Uterus (tissue), 4 donors: Measurements from ENCODE around the gene HEMK1. TPM values are rescaled to one million over a fixed set of nuclear protein-coding genes. Genes with fewer than 3 reads are reported as not detected.

Source experiments
- DNase-seq, 2 donors: peaks; one replicate each; pipeline ENCODE4 v3.0.0-alpha.2; 2019 to 2020
- H3K27ac ChIP-seq, 2 donors: fragments of 200-600 bp; sonication (generic); 1 replicate in 1 of 2; 2 replicates in 1 of 2; pipeline ENCODE4 v1.5.1; 2016 to 2018
- H3K27me3 ChIP-seq, 2 donors: fragments of 200-600 bp; sonication (generic); one replicate each; pipeline ENCODE4 v1.5.1; 2018 to 2019; ENCODE audit warnings: control low read depth in 1 of 2
- H3K36me3 ChIP-seq, 2 donors: fragments of 200-600 bp; sonication (generic); one replicate each; pipeline ENCODE4 v1.5.1; 2019; ENCODE audit warnings: control low read depth in 1 of 2
- H3K4me1 ChIP-seq, 2 donors: fragments of 200-600 bp; sonication (generic); one replicate each; pipeline ENCODE4 v1.5.1; 2018 to 2019; ENCODE audit warnings: control low read depth in 1 of 2
- H3K4me3 ChIP-seq, 2 donors: fragments of 200-600 bp; sonication (generic); 1 replicate in 1 of 2; 2 replicates in 1 of 2; pipeline ENCODE4 v1.5.1; 2018 to 2019; ENCODE audit warnings: mild to moderate bottlenecking in 1 of 2
- H3K9me3 ChIP-seq, 2 donors: fragments of 200-600 bp; sonication (generic); one replicate each; pipeline ENCODE4 v1.5.1; 2019; ENCODE audit warnings: control low read depth in 1 of 2
- POLR2A ChIP-seq, 2 donors: fragments of 450-650 bp; IDR thresholded peaks; one replicate each; pipeline ENCODE4 v1.6.1; 2016; ENCODE audit warnings: antibody characterized with exemption in 2 of 2, mild to moderate bottlenecking in 1 of 2, moderate library complexity in 1 of 2
- intact Hi-C: fragments of 100-400 bp; cut with DNase I; formaldehyde crosslinking; loops from one replicate; pipeline ENCODE4 v1.15.1; 2023; ENCODE audit warnings: low total_unique reads
- total RNA-seq, 4 donors: library from RNA; depleted of rRNA in 3 of 4; stranded (reverse); fragments of >200 nt in 3 of 4; gene quantifications; one replicate each; pipeline versions ENCODE4 v1.1.0 to v1.2.4, GENCODE V29; 2014 to 2023
- TF ChIP-seq, protein P1 (sequence below), 4 experiments: fragments of 200-600 bp in 2 of 4; fragments of 450-650 bp in 2 of 4; sonication (generic) in 2 of 4; IDR thresholded peaks; one replicate each; pipeline ENCODE4 v1.5.1; 2016 to 2019; ENCODE audit warnings: antibody characterized with exemption in 4 of 4, mild to moderate bottlenecking in 2 of 4, moderate library complexity in 1 of 4
- donor health status: DM: yes; HTN: yes; CAD: no.

The HEMK1 gene
- total RNA-seq, 4 donors from 2014 or later, result 0.77 to 26.5 (median 11.4) TPM

DNA sequence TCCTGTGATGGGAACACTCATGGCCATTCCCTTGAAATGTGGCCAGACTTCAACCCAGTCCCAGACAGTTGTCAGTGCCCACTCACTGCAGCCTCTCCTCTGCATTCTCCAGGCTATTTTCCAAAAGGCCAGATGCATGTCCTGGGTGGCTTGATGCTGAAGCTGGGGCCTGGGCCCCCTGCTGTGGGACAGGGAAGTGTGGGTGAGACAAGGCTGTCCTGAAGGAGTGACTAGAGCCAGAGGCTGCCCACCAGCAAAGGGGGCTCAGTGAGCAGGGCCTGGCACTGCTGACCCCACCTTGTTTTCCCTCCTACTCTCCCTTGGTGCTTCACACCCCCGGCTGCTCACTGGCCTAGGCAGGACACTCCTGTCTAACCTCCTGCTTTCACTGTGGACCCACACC, 30.4 kb downstream of the HEMK1 start:
- intact Hi-C loops, result no loop called here
- H3K36me3 ChIP-seq, result no peaks in the 10 kb centered on the region
- no peaks in the 10 kb centered on the region for H3K9me3 ChIP-seq
- no peak overlapping the region for H3K4me3 ChIP-seq
- H3K27ac ChIP-seq, result peak overlapping the region; percentile 94 to 96
- peaks cover 27 to 30% of the 10 kb centered on the region in 2 donors for H3K4me1 ChIP-seq
- no peaks in the 10 kb centered on the region for H3K27me3 ChIP-seq
- TF ChIP-seq, protein P1, sequence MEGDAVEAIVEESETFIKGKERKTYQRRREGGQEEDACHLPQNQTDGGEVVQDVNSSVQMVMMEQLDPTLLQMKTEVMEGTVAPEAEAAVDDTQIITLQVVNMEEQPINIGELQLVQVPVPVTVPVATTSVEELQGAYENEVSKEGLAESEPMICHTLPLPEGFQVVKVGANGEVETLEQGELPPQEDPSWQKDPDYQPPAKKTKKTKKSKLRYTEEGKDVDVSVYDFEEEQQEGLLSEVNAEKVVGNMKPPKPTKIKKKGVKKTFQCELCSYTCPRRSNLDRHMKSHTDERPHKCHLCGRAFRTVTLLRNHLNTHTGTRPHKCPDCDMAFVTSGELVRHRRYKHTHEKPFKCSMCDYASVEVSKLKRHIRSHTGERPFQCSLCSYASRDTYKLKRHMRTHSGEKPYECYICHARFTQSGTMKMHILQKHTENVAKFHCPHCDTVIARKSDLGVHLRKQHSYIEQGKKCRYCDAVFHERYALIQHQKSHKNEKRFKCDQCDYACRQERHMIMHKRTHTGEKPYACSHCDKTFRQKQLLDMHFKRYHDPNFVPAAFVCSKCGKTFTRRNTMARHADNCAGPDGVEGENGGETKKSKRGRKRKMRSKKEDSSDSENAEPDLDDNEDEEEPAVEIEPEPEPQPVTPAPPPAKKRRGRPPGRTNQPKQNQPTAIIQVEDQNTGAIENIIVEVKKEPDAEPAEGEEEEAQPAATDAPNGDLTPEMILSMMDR (IDR thresholded peaks at IDR 0.05), result no peak
- no peak for TF ChIP-seq POLR2A (IDR thresholded peaks at IDR 0.05)
- no peak for DNase-seq

DNA sequence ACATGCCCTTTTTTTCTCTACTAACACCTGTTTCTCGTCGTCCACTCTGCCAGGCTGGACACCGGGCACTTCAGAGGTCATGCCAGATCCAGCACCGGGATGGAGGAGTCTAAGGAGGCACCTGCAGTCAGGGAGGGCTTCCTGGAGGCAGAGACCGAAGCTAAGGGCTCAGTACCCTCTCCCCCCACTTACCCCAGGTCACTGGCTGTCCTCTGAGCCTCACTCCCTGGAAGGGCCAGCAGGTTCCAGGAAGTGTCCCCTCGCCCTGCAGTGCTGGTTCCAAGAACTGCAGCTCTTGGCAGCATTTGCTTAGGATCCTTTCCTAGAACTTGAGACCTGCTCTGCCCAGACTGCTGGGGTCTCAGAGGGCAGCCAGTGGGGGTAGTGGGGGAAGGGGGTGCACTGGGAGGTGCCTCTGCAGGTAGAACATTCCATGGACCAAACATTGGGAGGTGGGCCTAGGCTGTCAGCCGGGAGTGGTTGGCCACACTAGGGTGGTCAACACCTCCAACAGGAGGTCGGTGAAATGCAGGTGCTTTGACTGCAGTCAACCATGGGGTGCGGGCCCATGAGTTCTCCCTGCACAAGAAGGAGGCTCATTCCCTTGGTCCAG, 30.9 kb downstream of the HEMK1 start:
- Histone ChIP-seq H3K27ac (peak overlapping the region; percentile 94 to 96), H3K9me3 (no peaks in the 10 kb centered on the region), H3K4me3 (no peak overlapping the region), H3K27me3 (no peaks in the 10 kb centered on the region), H3K4me1 (peaks cover 29 to 32% of the 10 kb centered on the region in 2 donors), H3K36me3 (no peaks in the 10 kb centered on the region)
- TF ChIP-seq, protein P1 (IDR thresholded peaks at IDR 0.05), result no peak
- no peak for TF ChIP-seq POLR2A (IDR thresholded peaks at IDR 0.05)
- intact Hi-C loops, result no loop called here
- DNase-seq, result no peak

DNA sequence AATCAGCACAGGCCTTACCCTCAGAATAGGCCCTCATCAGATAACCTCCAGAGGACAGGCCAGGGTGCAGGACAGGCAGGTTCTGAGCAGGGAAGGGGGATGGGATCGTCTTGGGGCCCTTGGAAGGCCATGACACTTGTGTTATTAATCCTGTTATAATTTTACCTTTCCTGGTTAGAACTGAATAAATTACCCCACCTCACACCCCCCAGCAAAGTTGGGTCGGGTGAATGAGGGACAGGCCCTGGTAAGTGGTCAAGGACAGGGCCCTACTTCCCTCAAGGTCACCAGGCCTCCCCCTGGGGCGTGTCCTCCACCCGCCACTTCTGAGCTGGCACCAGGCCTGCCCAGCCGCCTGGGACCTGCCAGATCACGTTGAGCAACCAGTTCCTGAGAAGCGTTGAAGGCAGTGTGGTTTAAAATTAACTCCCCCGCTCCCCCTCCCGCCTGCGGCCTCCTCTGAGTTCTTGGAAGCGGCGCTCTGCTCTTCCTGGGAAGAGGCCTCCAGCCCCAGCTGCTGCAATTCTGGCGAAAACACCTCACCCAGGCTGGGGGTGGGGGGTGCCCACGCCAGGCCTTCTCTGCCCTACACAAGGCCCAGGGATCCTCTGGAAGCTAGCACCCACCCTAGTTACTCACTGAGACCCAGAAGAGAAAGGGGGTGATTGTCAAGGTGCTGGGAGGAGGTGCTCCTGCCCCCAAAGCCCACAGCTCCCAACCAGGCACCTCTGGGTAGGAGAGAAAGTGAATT, 31.7 kb downstream of the HEMK1 start:
- intact Hi-C loops, result no loop called here
- Histone ChIP-seq H3K4me3 (peak overlapping the region in 1 of 2 donors; percentile 5), H3K4me1 (peaks cover 29 to 37% of the 10 kb centered on the region in 2 donors), H3K9me3 (no peaks in the 10 kb centered on the region), H3K27me3 (no peaks in the 10 kb centered on the region), H3K36me3 (no peaks in the 10 kb centered on the region), H3K27ac (peak overlapping the region; percentile 94 to 96)
- TF ChIP-seq POLR2A (IDR thresholded peaks at IDR 0.05), result peak in 1 of 2 donors; percentile 39
- TF ChIP-seq, protein P1 (IDR thresholded peaks at IDR 0.05), result peak in 1 of 4 experiments; percentile 14
- DNase-seq, result peak; percentile 97

DNA sequence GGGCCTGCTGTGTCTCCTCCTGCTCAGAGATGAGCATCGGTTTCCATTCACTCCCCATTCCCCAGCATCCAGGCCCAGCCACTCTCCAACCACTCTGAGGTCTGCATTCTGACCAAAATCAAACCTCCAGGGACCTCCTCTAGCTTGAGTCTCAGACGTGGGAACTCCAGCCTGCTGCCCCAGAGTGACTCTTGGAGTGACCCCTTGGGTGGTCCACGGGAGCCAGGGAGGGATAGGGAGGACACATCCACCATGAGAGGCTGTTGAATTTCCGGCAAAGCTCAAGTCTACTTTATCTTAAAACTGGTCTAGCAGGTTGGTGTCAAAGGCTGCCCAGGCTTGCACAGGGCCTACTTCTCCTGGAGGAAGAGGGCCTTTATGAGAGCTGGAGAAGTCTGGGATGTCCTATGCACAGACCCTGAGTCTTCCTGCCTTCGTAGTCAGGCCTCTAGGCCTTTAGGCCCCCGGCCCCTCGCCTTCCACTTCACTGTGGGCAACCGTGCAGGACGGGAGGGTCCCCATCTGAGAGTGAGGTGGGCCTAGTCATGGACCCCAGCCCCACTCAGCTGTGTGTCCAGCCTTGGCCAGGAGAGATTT, 33.4 kb downstream of the HEMK1 start:
- peak overlapping the region; percentile 94 to 96 for H3K27ac ChIP-seq
- no peaks in the 10 kb centered on the region for H3K9me3 ChIP-seq
- no peaks in the 10 kb centered on the region for H3K36me3 ChIP-seq
- intact Hi-C loops, result no loop called here
- H3K4me1 ChIP-seq, result peaks cover 29 to 38% of the 10 kb centered on the region in 2 donors
- DNase-seq, result no peak
- TF ChIP-seq, protein P1 (IDR thresholded peaks at IDR 0.05), result no peak
- TF ChIP-seq POLR2A (IDR thresholded peaks at IDR 0.05), result no peak
- no peak overlapping the region for H3K4me3 ChIP-seq
- no peaks in the 10 kb centered on the region for H3K27me3 ChIP-seq
